K562 (cell line): ENCODE results near the gene PTPN13. TPM values are rescaled to one million over a fixed set of nuclear protein-coding genes. Genes with fewer than 3 reads are reported as not detected.

Experiments used
- ATAC-seq: fragments of 200-7000 bp; cut with Tn5 transposase; 3 replicates; pipeline ENCODE4 v1.9.1; 2020; ENCODE audit warnings: moderate library complexity
- BruUV-seq: library from RNA; stranded (reverse); fragments of 400-500 nt; replicated peaks from 2 replicates; lab custom pipeline; 2021; lab: Mats Ljungman, UMichigan
- CTCF ChIA-PET: fragments of 300-600 bp; formaldehyde crosslinking; extraction: SDS; loops from one replicate; lab custom pipeline; 2021; ENCODE audit warnings: low intra/inter-chr PET ratio; lab: Yijun Ruan, JAX
- POLR2A ChIA-PET: fragments of 300-600, 350-650 bp; sonication (Branson Sonifier 250); formaldehyde crosslinking; extraction: SDS; loops from one replicate; lab custom pipeline; 2021; ENCODE audit warnings: antibody characterized with exemption, inconsistent platforms; lab: Yijun Ruan, JAX
- DNase-seq, 4 experiments: peaks; one replicate each; pipeline versions ENCODE4 v3.0.0 to v3.0.0-alpha.2; 2011 to 2018; ENCODE audit warnings: low spot score in 3 of 4, mixed read lengths in 3 of 4; ENCODE audit errors: extremely low read depth in 1 of 4
- FAIRE-seq: peaks from 2 replicates; lab custom pipeline; 2011; peaks lifted over from hg19 to GRCh38; lab: Jason Lieb, UNC
- H2AFZ ChIP-seq: 2 replicates; pipeline ENCODE4 v1.6.0; 2011; ENCODE audit warnings: low read depth, low read length, control low read depth, inconsistent platforms
- H3K27ac ChIP-seq: fragments of 200-600 bp; 3 replicates; pipeline ENCODE4 v1.8.0; 2011; ENCODE audit warnings: low read depth, mild to moderate bottlenecking, control low read depth, inconsistent platforms, low read length, moderate library complexity, mixed read lengths; ENCODE audit errors: extremely low read depth
- H3K27me3 ChIP-seq, 2 experiments: fragments of 300-600 bp in 1 of 2; 2 replicates in 1 of 2; 3 replicates in 1 of 2; pipeline versions ENCODE4 v1.6.0 to v1.8.0; 2011; ENCODE audit warnings: inconsistent platforms in 2 of 2, low read length in 2 of 2, mild to moderate bottlenecking in 1 of 2, mixed read lengths in 1 of 2, moderate library complexity in 1 of 2; ENCODE audit not compliant: control insufficient read depth in 2 of 2, insufficient read depth in 2 of 2
- H3K36me3 ChIP-seq: fragments of 300-600 bp; 3 replicates; pipeline ENCODE4 v1.8.0; 2011; ENCODE audit warnings: mild to moderate bottlenecking, low read length, inconsistent platforms; ENCODE audit not compliant: control insufficient read depth, insufficient read depth
- H3K4me1 ChIP-seq, 2 experiments: fragments of 200-600 bp in 1 of 2; replicated peaks in 1 of 2; 2 replicates in 1 of 2; 3 replicates in 1 of 2; pipeline versions ENCODE4 v1.5.1 to v1.8.0; 2011; ENCODE audit warnings: inconsistent platforms in 2 of 2, low read length in 2 of 2, mild to moderate bottlenecking in 1 of 2, mixed read lengths in 1 of 2, moderate library complexity in 1 of 2; ENCODE audit not compliant: control insufficient read depth in 2 of 2, insufficient read depth in 2 of 2
- H3K4me2 ChIP-seq: 2 replicates; pipeline ENCODE4 v1.6.1; 2011; ENCODE audit warnings: low read length, control low read depth, inconsistent platforms, mixed read lengths; ENCODE audit not compliant: insufficient read depth
- H3K4me3 ChIP-seq: fragments of 200-600 bp; sonication (generic), shearing (Covaris generic); 2 replicates; pipeline ENCODE4 v1.5.1; 2016; ENCODE audit warnings: control low read depth, inconsistent platforms
- H3K79me2 ChIP-seq: fragments of 200-600 bp; 3 replicates; pipeline ENCODE4 v1.8.0; 2011; ENCODE audit warnings: low read length, inconsistent platforms; ENCODE audit not compliant: control insufficient read depth, insufficient read depth
- H3K9ac ChIP-seq, 2 experiments: 2 replicates each; pipeline versions ENCODE4 v1.6.0 to v1.6.1; 2011; ENCODE audit warnings: low read depth in 2 of 2, low read length in 2 of 2, control low read depth in 1 of 2, inconsistent platforms in 1 of 2, mild to moderate bottlenecking in 1 of 2, mixed read lengths in 1 of 2; ENCODE audit not compliant: insufficient read depth in 1 of 2
- H3K9me1 ChIP-seq: one replicate; pipeline ENCODE4 v1.6.0; 2011; ENCODE audit warnings: inconsistent platforms, mild to moderate bottlenecking, low read length, moderate library complexity; ENCODE audit not compliant: control insufficient read depth, insufficient read depth
- H3K9me3 ChIP-seq: replicated peaks from 2 replicates; pipeline ENCODE4 v1.5.1; 2011; ENCODE audit warnings: low read depth, low read length, inconsistent platforms; ENCODE audit not compliant: control insufficient read depth, insufficient read depth
- H4K20me1 ChIP-seq: replicated peaks from 2 replicates; pipeline ENCODE4 v1.6.1; 2011; ENCODE audit warnings: low read length, inconsistent platforms, mixed read lengths; ENCODE audit not compliant: control insufficient read depth, insufficient read depth
- ASH1L ChIP-seq: fragments of 450-650 bp; IDR thresholded peaks from 2 replicates; pipeline ENCODE4 v1.6.1; 2018; ENCODE audit warnings: borderline replicate concordance, mild to moderate bottlenecking, low read depth; ENCODE audit not compliant: partially characterized antibody
- BRCA1 ChIP-seq, 2 experiments: fragments of 450-650 bp in 1 of 2; sonication (generic) in 1 of 2; formaldehyde crosslinking in 1 of 2; IDR thresholded peaks; 2 replicates each; pipeline versions ENCODE4 v1.5.0 to v1.6.1; 2017 to 2020; ENCODE audit warnings: mild to moderate bottlenecking in 1 of 2, missing genetic modification reagents in 1 of 2
- ERF ChIP-seq: fragments of 450-650 bp; formaldehyde crosslinking; IDR thresholded peaks from 2 replicates; pipeline ENCODE4 v1.4.0; 2020; ENCODE audit warnings: mild to moderate bottlenecking, mixed read lengths
- NFRKB ChIP-seq: fragments of 450-650 bp; IDR thresholded peaks from 2 replicates; pipeline ENCODE4 v1.6.1; 2016; ENCODE audit warnings: low read depth
- PML ChIP-seq: IDR thresholded peaks from 2 replicates; pipeline ENCODE4 v1.6.1; 2012; ENCODE audit warnings: low read length, inconsistent platforms
- SAFB ChIP-seq: fragments of 200-400 bp; formaldehyde crosslinking; IDR thresholded peaks from 2 replicates; pipeline ENCODE4 v1.6.1; 2017; ENCODE audit warnings: low read depth, low read length, borderline replicate concordance
- SIX5 ChIP-seq, 2 experiments: IDR thresholded peaks; 2 replicates each; pipeline ENCODE4 v1.6.1; 2011; ENCODE audit warnings: low read length in 2 of 2, borderline replicate concordance in 1 of 2, low read depth in 1 of 2, mild to moderate bottlenecking in 1 of 2, moderate library complexity in 1 of 2; ENCODE audit not compliant: insufficient read depth in 1 of 2
- SRF ChIP-seq, 2 experiments: fragments of 250-450, 450-650 bp in 1 of 2; sonication (Bioruptor Pico) in 1 of 2; sonication (generic) in 1 of 2; formaldehyde crosslinking; IDR thresholded peaks; 2 replicates each; pipeline versions ENCODE4 v1.5.0 to v1.5.1; 2020 to 2022; ENCODE audit warnings: mild to moderate bottlenecking in 1 of 2, missing genetic modification reagents in 1 of 2
- ZEB2 ChIP-seq: fragments of 450-650 bp; IDR thresholded peaks from 2 replicates; pipeline ENCODE4 v1.6.1; 2016
- ZNF12 ChIP-seq: sonication (generic); formaldehyde crosslinking; IDR thresholded peaks from 2 replicates; pipeline ENCODE4 v1.4.0; 2020; ENCODE audit warnings: mild to moderate bottlenecking, missing genetic modification reagents
- ZNF551 ChIP-seq: fragments of 250-450 bp; sonication (Bioruptor Pico); IDR thresholded peaks from 2 replicates; pipeline ENCODE4 v1.5.0; 2021; ENCODE audit warnings: mild to moderate bottlenecking, moderate library complexity
- WGBS: fragments of 100-300 bp; shearing (Covaris generic); methylation state at CpG from one replicate; pipeline ENCODE4 v1.1.6; 2016; ENCODE audit warnings: low coverage, mixed read lengths; ENCODE audit not compliant: insufficient coverage; ENCODE audit errors: missing lambda C conversion rate; 5-methylcytosine and 5-hydroxymethylcytosine counted together
- in situ Hi-C: fragments of 300-500 bp; cut with MboI; formaldehyde crosslinking; loops from 4 replicates; pipeline ENCODE4 v1.15.0; 2018; ENCODE audit warnings: inconsistent platforms, mixed read lengths
- intact Hi-C: fragments of 100-400 bp; cut with micrococcal nuclease; formaldehyde crosslinking; loops from 2 replicates; pipeline ENCODE4 v1.14.2; 2022
- polyA plus RNA-seq, 8 experiments: library from polyadenylated mRNA; depleted of rRNA in 4 of 8; stranded (reverse) in 5 of 8; unstranded in 3 of 8; fragments of >200 nt; fragmentation: Nextera tagmentation in 2 of 8; fragmentation: Illumina TruSeq in 1 of 8; extraction: Ambion mirVana in 2 of 8; extraction: Trizol in 1 of 8; gene quantifications; 2 replicates each; pipeline versions ENCODE4 v1.2.1 to v1.2.3, GENCODE V29; 2011 to 2014; ENCODE audit warnings: inconsistent platforms in 1 of 8, missing spikeins in 1 of 8
- total RNA-seq, 7 experiments: library from RNA; depleted of rRNA in 6 of 7; stranded (reverse); fragments of >200 nt in 6 of 7; fragmentation: Illumina TruSeq in 2 of 7; extraction: Trizol in 2 of 7; gene quantifications; 2 replicates each; pipeline versions ENCODE4 v1.2.1 to v1.2.3, GENCODE V29; 2011 to 2021; ENCODE audit warnings: low replicate concordance in 1 of 7
- TF ChIP-seq, protein P1 (sequence below), 2 experiments: fragments of 150-350 bp in 1 of 2; IDR thresholded peaks; 2 replicates each; pipeline ENCODE4 v1.6.1; 2012 to 2016; ENCODE audit warnings: low read depth in 2 of 2, low read length in 2 of 2, mild to moderate bottlenecking in 1 of 2, moderate library complexity in 1 of 2
- TF ChIP-seq, protein P2 (sequence below): IDR thresholded peaks from 2 replicates; pipeline ENCODE4 v1.6.1; 2016; ENCODE audit warnings: missing genetic modification characterization, missing compliant biosample characterization
- TF ChIP-seq, protein P3 (sequence below): fragments of 200-800 bp; sonication (Bioruptor generic); IDR thresholded peaks from 2 replicates; pipeline ENCODE4 v1.6.1; 2017; ENCODE audit warnings: missing genetic modification characterization, missing compliant biosample characterization

PTPN13 gene
- total and polyA plus RNA-seq, 9 of the 15 experiments (the other 6 are each of a cell fraction or from before 2014, with no cell fraction given) = 0.33 TPM; not detected in 8

DNA sequence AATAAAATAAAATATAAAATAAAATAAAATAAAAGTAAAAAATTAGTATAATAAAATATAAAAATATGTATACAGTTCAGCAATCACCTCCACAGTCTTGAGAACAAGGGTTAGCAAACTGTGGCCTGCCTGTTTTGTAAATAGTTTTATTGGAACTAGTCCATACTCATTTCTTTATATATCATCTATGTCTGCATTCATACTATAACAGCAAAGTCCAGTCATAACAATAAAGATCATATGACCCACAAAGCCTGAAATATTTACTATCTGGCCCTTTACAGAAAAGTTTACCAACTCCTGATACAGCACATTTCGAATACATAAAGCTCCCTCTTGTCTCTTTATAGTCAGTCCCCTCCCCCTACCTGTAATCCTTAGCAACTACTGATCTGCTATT lies 143.1 kb downstream of the PTPN13 start:
- H3K4me3 ChIP-seq = no peak overlapping the region
- ChIA-PET POLR2A (no interaction called here), CTCF (no interaction called here)
- intact Hi-C loops = no loop called here
- no peak overlapping the region for H3K4me2 ChIP-seq
- no peak overlapping the region for H3K9ac ChIP-seq
- H3K79me2 ChIP-seq = no peaks in the 10 kb centered on the region
- DNase-seq = no peak
- no TSS peak for BruUV-seq
- H3K9me3 ChIP-seq = no peaks in the 10 kb centered on the region
- no peak overlapping the region for H2AFZ ChIP-seq
- H3K36me3 ChIP-seq = no peaks in the 10 kb centered on the region
- no peaks in the 10 kb centered on the region for H3K9me1 ChIP-seq
- in situ Hi-C loops = no loop called here
- FAIRE-seq = no peak
- ATAC-seq = no peak
- H4K20me1 ChIP-seq = no peaks in the 10 kb centered on the region
- no peak overlapping the region for H3K27ac ChIP-seq
- no peaks in the 10 kb centered on the region for H3K4me1 ChIP-seq
- no peaks in the 10 kb centered on the region for H3K27me3 ChIP-seq
- WGBS = 0% methylated on average over 1 of the region's 1 CpG
- TF ChIP-seq, protein P1, sequence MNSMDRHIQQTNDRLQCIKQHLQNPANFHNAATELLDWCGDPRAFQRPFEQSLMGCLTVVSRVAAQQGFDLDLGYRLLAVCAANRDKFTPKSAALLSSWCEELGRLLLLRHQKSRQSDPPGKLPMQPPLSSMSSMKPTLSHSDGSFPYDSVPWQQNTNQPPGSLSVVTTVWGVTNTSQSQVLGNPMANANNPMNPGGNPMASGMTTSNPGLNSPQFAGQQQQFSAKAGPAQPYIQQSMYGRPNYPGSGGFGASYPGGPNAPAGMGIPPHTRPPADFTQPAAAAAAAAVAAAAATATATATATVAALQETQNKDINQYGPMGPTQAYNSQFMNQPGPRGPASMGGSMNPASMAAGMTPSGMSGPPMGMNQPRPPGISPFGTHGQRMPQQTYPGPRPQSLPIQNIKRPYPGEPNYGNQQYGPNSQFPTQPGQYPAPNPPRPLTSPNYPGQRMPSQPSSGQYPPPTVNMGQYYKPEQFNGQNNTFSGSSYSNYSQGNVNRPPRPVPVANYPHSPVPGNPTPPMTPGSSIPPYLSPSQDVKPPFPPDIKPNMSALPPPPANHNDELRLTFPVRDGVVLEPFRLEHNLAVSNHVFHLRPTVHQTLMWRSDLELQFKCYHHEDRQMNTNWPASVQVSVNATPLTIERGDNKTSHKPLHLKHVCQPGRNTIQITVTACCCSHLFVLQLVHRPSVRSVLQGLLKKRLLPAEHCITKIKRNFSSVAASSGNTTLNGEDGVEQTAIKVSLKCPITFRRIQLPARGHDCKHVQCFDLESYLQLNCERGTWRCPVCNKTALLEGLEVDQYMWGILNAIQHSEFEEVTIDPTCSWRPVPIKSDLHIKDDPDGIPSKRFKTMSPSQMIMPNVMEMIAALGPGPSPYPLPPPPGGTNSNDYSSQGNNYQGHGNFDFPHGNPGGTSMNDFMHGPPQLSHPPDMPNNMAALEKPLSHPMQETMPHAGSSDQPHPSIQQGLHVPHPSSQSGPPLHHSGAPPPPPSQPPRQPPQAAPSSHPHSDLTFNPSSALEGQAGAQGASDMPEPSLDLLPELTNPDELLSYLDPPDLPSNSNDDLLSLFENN (IDR thresholded peaks at IDR 0.05; ENCODE audit: low read depth in 2 of 2, low read length in 2 of 2) = no peak
- TF ChIP-seq BRCA1 (IDR thresholded peaks at IDR 0.05) = no peak
- no peak for TF ChIP-seq BRCA1 (CRISPR knock-in tag; IDR thresholded peaks at IDR 0.05)
- TF ChIP-seq PML = no peak
- no peak for TF ChIP-seq ZNF12 (CRISPR knock-in tag)
- no peak for TF ChIP-seq ASH1L
- TF ChIP-seq SAFB = no peak
- TF ChIP-seq ERF = no peak
- no peak for TF ChIP-seq SIX5 (IDR thresholded peaks at IDR 0.05; ENCODE audit: borderline replicate concordance in 1 of 2, insufficient read depth in 1 of 2, low read depth in 1 of 2, low read length in 2 of 2)
- TF ChIP-seq SRF (CRISPR knock-in tag; IDR thresholded peaks at IDR 0.05) = no peak
- no peak for TF ChIP-seq ZEB2
- TF ChIP-seq NFRKB = no peak
- no peak for TF ChIP-seq ZNF551
- TF ChIP-seq, protein P2, sequence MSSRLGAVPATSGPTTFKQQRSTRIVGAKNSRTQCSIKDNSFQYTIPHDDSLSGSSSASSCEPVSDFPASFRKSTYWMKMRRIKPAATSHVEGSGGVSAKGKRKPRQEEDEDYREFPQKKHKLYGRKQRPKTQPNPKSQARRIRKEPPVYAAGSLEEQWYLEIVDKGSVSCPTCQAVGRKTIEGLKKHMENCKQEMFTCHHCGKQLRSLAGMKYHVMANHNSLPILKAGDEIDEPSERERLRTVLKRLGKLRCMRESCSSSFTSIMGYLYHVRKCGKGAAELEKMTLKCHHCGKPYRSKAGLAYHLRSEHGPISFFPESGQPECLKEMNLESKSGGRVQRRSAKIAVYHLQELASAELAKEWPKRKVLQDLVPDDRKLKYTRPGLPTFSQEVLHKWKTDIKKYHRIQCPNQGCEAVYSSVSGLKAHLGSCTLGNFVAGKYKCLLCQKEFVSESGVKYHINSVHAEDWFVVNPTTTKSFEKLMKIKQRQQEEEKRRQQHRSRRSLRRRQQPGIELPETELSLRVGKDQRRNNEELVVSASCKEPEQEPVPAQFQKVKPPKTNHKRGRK (tag) = no peak
- TF ChIP-seq, protein P3, sequence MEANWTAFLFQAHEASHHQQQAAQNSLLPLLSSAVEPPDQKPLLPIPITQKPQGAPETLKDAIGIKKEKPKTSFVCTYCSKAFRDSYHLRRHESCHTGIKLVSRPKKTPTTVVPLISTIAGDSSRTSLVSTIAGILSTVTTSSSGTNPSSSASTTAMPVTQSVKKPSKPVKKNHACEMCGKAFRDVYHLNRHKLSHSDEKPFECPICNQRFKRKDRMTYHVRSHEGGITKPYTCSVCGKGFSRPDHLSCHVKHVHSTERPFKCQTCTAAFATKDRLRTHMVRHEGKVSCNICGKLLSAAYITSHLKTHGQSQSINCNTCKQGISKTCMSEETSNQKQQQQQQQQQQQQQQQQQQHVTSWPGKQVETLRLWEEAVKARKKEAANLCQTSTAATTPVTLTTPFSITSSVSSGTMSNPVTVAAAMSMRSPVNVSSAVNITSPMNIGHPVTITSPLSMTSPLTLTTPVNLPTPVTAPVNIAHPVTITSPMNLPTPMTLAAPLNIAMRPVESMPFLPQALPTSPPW (CRISPR knock-in tag) = no peak
